C4-2B (cell line): ENCODE measurements around the gene TULP3.

Experiments used
- CTCF ChIP-seq: fragments of 450-650 bp; conservative IDR thresholded peaks from 2 replicates; pipeline ENCODE4 v1.5.1; 2017; ENCODE audit warnings: mild to moderate bottlenecking
- ZFX ChIP-seq: fragments of 450-650 bp; IDR thresholded peaks from 2 replicates; pipeline ENCODE4 v1.6.1; 2017

- TF ChIP-seq CTCF = no peak
- no peak for TF ChIP-seq ZFX
These were observed 33.3 kb downstream of the TULP3 start for GRCh38 chr12:2924019-2924418.
